H9 (cell line): Measurements from ENCODE around the gene RALGAPB. TPM values are rescaled to one million over a fixed set of nuclear protein-coding genes. Genes with fewer than 3 reads are reported as not detected.

Source experiments
- DNase-seq: peaks from one replicate; pipeline ENCODE4 v3.0.0-alpha.2; 2017
- H2AFZ ChIP-seq: one replicate; pipeline ENCODE4 v1.6.1; 2013; ENCODE audit warnings: mild to moderate bottlenecking, low read length, control low read depth, moderate library complexity
- H2AK5ac ChIP-seq: 2 replicates; pipeline ENCODE4 v1.6.1; 2013; ENCODE audit warnings: low read length, control low read depth, mixed read lengths; ENCODE audit not compliant: insufficient read length
- H2BK120ac ChIP-seq: one replicate; pipeline ENCODE4 v1.6.1; 2013; ENCODE audit warnings: low read depth, mild to moderate bottlenecking, low read length, control low read depth, inconsistent platforms; ENCODE audit not compliant: poor library complexity, severe bottlenecking
- H2BK12ac ChIP-seq: 2 replicates; pipeline ENCODE4 v1.6.1; 2013; ENCODE audit warnings: low read length, control low read depth, mixed read lengths, low read depth; ENCODE audit not compliant: insufficient read length
- H2BK15ac ChIP-seq: 2 replicates; pipeline ENCODE4 v1.6.1; 2013; ENCODE audit warnings: low read depth, low read length, control low read depth
- H2BK20ac ChIP-seq: one replicate; pipeline ENCODE4 v1.6.1; 2013; ENCODE audit warnings: low read depth, mild to moderate bottlenecking, low read length, control low read depth, inconsistent platforms; ENCODE audit not compliant: poor library complexity, severe bottlenecking
- H2BK5ac ChIP-seq: 2 replicates; pipeline ENCODE4 v1.6.1; 2013; ENCODE audit warnings: low read length, control low read depth, mixed read lengths; ENCODE audit not compliant: insufficient read length
- H3K14ac ChIP-seq: 2 replicates; pipeline ENCODE4 v1.6.1; 2013; ENCODE audit warnings: low read length, control low read depth; ENCODE audit not compliant: insufficient read depth
- H3K18ac ChIP-seq: 2 replicates; pipeline ENCODE4 v1.6.1; 2013; ENCODE audit warnings: low read depth, mild to moderate bottlenecking, mixed read lengths, low read length, control low read depth; ENCODE audit not compliant: insufficient read length
- H3K23ac ChIP-seq: 2 replicates; pipeline ENCODE4 v1.6.1; 2013; ENCODE audit warnings: low read length, control low read depth, mixed read lengths, low read depth; ENCODE audit not compliant: insufficient read length
- H3K23me2 ChIP-seq: 2 replicates; pipeline ENCODE4 v1.6.1; 2013; ENCODE audit warnings: low read depth, mild to moderate bottlenecking, mixed read lengths, low read length, control low read depth; ENCODE audit not compliant: insufficient read length, poor library complexity, severe bottlenecking
- H3K27ac ChIP-seq: 2 replicates; pipeline ENCODE4 v1.5.1; 2013; ENCODE audit warnings: low read length, control low read depth, mixed read lengths, low read depth; ENCODE audit not compliant: insufficient read length
- H3K27me3 ChIP-seq: 2 replicates; pipeline ENCODE4 v1.6.1; 2013; ENCODE audit warnings: low read length, control low read depth, inconsistent platforms; ENCODE audit not compliant: insufficient read depth
- H3K4ac ChIP-seq: 2 replicates; pipeline ENCODE4 v1.6.1; 2013; ENCODE audit warnings: low read depth, mild to moderate bottlenecking, control low read depth, inconsistent platforms, low read length, moderate library complexity
- H3K4me1 ChIP-seq: 2 replicates; pipeline ENCODE4 v1.6.1; 2013; ENCODE audit warnings: low read length, control low read depth, inconsistent platforms; ENCODE audit not compliant: insufficient read depth
- H3K4me2 ChIP-seq: 2 replicates; pipeline ENCODE4 v1.6.1; 2013; ENCODE audit warnings: low read length, control low read depth, mixed read lengths; ENCODE audit not compliant: insufficient read length, insufficient read depth
- H3K56ac ChIP-seq: 2 replicates; pipeline ENCODE4 v1.6.1; 2013; ENCODE audit warnings: low read depth, mild to moderate bottlenecking, mixed read lengths, low read length, control low read depth; ENCODE audit not compliant: insufficient read length
- H3K79me1 ChIP-seq: 2 replicates; pipeline ENCODE4 v1.6.1; 2013; ENCODE audit warnings: low read depth, mild to moderate bottlenecking, moderate library complexity, low read length, control low read depth, inconsistent platforms; ENCODE audit not compliant: insufficient read depth, poor library complexity, severe bottlenecking
- H3K79me2 ChIP-seq: 2 replicates; pipeline ENCODE4 v1.6.1; 2013; ENCODE audit warnings: low read length, control low read depth, inconsistent platforms; ENCODE audit not compliant: insufficient read depth
- H3K9ac ChIP-seq: 2 replicates; pipeline ENCODE4 v1.6.1; 2013; ENCODE audit warnings: low read length, control low read depth, mixed read lengths; ENCODE audit not compliant: insufficient read length; ENCODE audit errors: extremely low read depth
- H3K9me3 ChIP-seq: one replicate; pipeline ENCODE4 v1.6.1; 2013; ENCODE audit warnings: low read depth, low read length, inconsistent platforms; ENCODE audit not compliant: control insufficient read depth
- H3T11ph ChIP-seq: one replicate; pipeline ENCODE4 v1.6.1; 2013; ENCODE audit warnings: mild to moderate bottlenecking, low read length, control low read depth, inconsistent platforms
- H4K20me1 ChIP-seq: one replicate; pipeline ENCODE4 v1.6.1; 2013; ENCODE audit not compliant: control insufficient read depth, insufficient read length, insufficient read depth
- H4K5ac ChIP-seq: 2 replicates; pipeline ENCODE4 v1.6.1; 2013; ENCODE audit warnings: low read depth, mild to moderate bottlenecking, mixed read lengths, low read length, control low read depth; ENCODE audit not compliant: insufficient read length
- H4K8ac ChIP-seq: replicated peaks from 2 replicates; pipeline ENCODE4 v1.6.1; 2013; ENCODE audit warnings: low read length, control low read depth, mixed read lengths, low read depth; ENCODE audit not compliant: insufficient read length
- H4K91ac ChIP-seq: 2 replicates; pipeline ENCODE4 v1.6.1; 2013; ENCODE audit warnings: low read depth, mild to moderate bottlenecking, moderate library complexity, mixed read lengths, low read length, control low read depth; ENCODE audit not compliant: insufficient read length
- H3K27ac Mint-ChIP-seq, 3 experiments: 2 replicates in 2 of 3; 3 replicates in 1 of 3; pipeline ENCODE4 v1.8.0; 2020 to 2021; ENCODE audit warnings: mixed read lengths in 3 of 3, mild to moderate bottlenecking in 1 of 3, moderate library complexity in 1 of 3
- H3K27me3 Mint-ChIP-seq: 2 replicates; pipeline ENCODE4 v1.8.0; 2021; ENCODE audit warnings: low read depth, mild to moderate bottlenecking, moderate library complexity, mixed read lengths
- H3K36me3 Mint-ChIP-seq, 3 experiments: 2 replicates in 2 of 3; 3 replicates in 1 of 3; pipeline ENCODE4 v1.8.0; 2020 to 2021; ENCODE audit warnings: low read depth in 3 of 3, mixed read lengths in 3 of 3; ENCODE audit not compliant: insufficient read depth in 1 of 3
- H3K4me1 Mint-ChIP-seq, 2 experiments: 2 replicates each; pipeline ENCODE4 v1.8.0; 2020; ENCODE audit warnings: mixed read lengths in 2 of 2
- H3K4me3 Mint-ChIP-seq, 2 experiments: 2 replicates in 1 of 2; 3 replicates in 1 of 2; pipeline ENCODE4 v1.8.0; 2020 to 2021; ENCODE audit warnings: mild to moderate bottlenecking in 2 of 2, mixed read lengths in 2 of 2, moderate library complexity in 1 of 2
- H3K9me3 Mint-ChIP-seq, 2 experiments: 2 replicates in 1 of 2; 3 replicates in 1 of 2; pipeline ENCODE4 v1.8.0; 2020; ENCODE audit warnings: mild to moderate bottlenecking in 2 of 2, mixed read lengths in 2 of 2, moderate library complexity in 1 of 2
- WGBS: extraction: QIAGEN DNeasy Blood & Tissue Kit; methylation state at CpG from one replicate; pipeline ENCODE4 v1.1.7; 2013; ENCODE audit warnings: missing lambda C conversion rate, low lambda C conversion rate, mixed read lengths; ENCODE audit not compliant: insufficient read length; ENCODE audit errors: extremely low coverage; 5-methylcytosine and 5-hydroxymethylcytosine counted together
- total RNA-seq: library from RNA; stranded (reverse); gene quantifications from 2 replicates; pipeline ENCODE4 v1.2.1, GENCODE V29; 2021
- TF ChIP-seq, protein P1 (sequence below): fragments of 200-600 bp; sonication (generic); conservative IDR thresholded peaks from 3 replicates; pipeline ENCODE4 v1.8.0; 2021; ENCODE audit warnings: antibody characterized with exemption, mild to moderate bottlenecking

Gene RALGAPB
- total RNA-seq, 1 experiment from 2014 or later = 28.5 TPM

DNA sequence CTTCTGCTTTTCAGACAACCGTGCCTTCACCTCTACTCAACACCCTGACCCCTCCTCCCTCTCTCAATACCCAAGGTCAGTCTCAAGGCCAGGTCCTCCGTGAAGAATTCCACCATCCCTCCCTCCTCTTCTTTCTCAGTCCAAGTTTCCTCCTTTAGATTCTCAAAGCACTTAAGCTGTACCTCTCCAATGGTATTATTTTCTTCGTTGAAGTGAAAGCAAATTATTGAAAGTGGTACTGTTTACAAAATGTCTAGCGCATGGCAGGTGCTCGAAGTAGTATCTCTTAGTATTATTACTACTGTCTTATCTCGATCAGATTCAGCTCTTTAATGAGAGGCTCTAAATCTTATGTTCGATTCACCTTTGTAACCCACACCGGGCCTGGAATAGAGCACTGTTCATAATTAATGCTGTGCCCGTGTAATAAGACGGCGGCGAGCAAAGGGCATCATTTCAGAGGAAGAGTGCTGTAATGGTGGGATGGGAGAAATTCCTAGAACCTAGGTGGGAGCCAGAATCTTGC is 593 bp upstream of the RALGAPB start:
- Histone ChIP-seq H3K27ac (no peak overlapping the region), H2AFZ (no peak overlapping the region)
- TF ChIP-seq, protein P1, sequence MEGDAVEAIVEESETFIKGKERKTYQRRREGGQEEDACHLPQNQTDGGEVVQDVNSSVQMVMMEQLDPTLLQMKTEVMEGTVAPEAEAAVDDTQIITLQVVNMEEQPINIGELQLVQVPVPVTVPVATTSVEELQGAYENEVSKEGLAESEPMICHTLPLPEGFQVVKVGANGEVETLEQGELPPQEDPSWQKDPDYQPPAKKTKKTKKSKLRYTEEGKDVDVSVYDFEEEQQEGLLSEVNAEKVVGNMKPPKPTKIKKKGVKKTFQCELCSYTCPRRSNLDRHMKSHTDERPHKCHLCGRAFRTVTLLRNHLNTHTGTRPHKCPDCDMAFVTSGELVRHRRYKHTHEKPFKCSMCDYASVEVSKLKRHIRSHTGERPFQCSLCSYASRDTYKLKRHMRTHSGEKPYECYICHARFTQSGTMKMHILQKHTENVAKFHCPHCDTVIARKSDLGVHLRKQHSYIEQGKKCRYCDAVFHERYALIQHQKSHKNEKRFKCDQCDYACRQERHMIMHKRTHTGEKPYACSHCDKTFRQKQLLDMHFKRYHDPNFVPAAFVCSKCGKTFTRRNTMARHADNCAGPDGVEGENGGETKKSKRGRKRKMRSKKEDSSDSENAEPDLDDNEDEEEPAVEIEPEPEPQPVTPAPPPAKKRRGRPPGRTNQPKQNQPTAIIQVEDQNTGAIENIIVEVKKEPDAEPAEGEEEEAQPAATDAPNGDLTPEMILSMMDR = no peak

More for the DNA sequence above, 593 bp upstream of the RALGAPB start:
- no peak overlapping the region for H4K5ac ChIP-seq
- H3K79me2 ChIP-seq = peaks cover 19% of the 10 kb centered on the region; the same call in 1 of the 2 replicates
- WGBS = no CpG with 5 or more reads among the region's 12 CpGs
- peak overlapping the region; percentile 59 to 98 (median 93) for H3K27ac Mint-ChIP-seq
- peak overlapping the region; percentile 46 for H3K9ac ChIP-seq
- peaks cover 0 to 9% (median 0%) of the 10 kb centered on the region in 3 experiments; a peak in 2 of 7 replicates for H3K36me3 Mint-ChIP-seq
- DNase-seq = no peak
- H2BK5ac ChIP-seq = no peak overlapping the region
- H4K20me1 ChIP-seq = no peaks in the 10 kb centered on the region
- H3K18ac ChIP-seq = no peak overlapping the region
- no peak overlapping the region for H3K4ac ChIP-seq
- no peaks in the 10 kb centered on the region for H3K9me3 ChIP-seq
- no peak overlapping the region for H4K8ac ChIP-seq
- H2AK5ac ChIP-seq = no peak overlapping the region
- H3K4me2 ChIP-seq = peak overlapping the region; percentile 65
- H4K91ac ChIP-seq = no peak overlapping the region
- no peak overlapping the region for H3K23ac ChIP-seq
- no peak overlapping the region for H3T11ph ChIP-seq
- peaks cover 3% of the 10 kb centered on the region; the same call in 1 of the 2 replicates for H3K27me3 Mint-ChIP-seq
- H3K56ac ChIP-seq = no peak overlapping the region
- H3K23me2 ChIP-seq = peaks cover 6% of the 10 kb centered on the region
- H3K9me3 Mint-ChIP-seq = no peaks in the 10 kb centered on the region
- H3K27me3 ChIP-seq = no peaks in the 10 kb centered on the region
- H3K4me3 Mint-ChIP-seq = peak overlapping the region; percentile 93 to 95
- no peaks in the 10 kb centered on the region for H3K4me1 ChIP-seq
- no peak overlapping the region for H2BK120ac ChIP-seq
- H3K79me1 ChIP-seq = peaks cover 13% of the 10 kb centered on the region
- no peak overlapping the region for H2BK15ac ChIP-seq
- no peak overlapping the region for H3K14ac ChIP-seq
- no peak overlapping the region for H2BK12ac ChIP-seq
- H3K4me1 Mint-ChIP-seq = peaks cover 19 to 21% of the 10 kb centered on the region in 2 experiments
- no peak overlapping the region for H2BK20ac ChIP-seq
